Nephron (organoid): ENCODE results near the gene CAPN13.
A peak's percentile ranks its signal among the peaks of the same experiment; 100 is the strongest.

Source experiments
- H3K27ac Mint-ChIP-seq, 3 experiments: 2 replicates each; pipeline ENCODE4 v1.8.0; 2020; ENCODE audit warnings: mixed read lengths in 3 of 3, mild to moderate bottlenecking in 2 of 3, moderate library complexity in 1 of 3
- H3K27me3 Mint-ChIP-seq: 2 replicates; pipeline ENCODE4 v1.8.0; 2021; ENCODE audit warnings: low read depth, mild to moderate bottlenecking, moderate library complexity, mixed read lengths
- H3K36me3 Mint-ChIP-seq: 2 replicates; pipeline ENCODE4 v1.8.0; 2020; ENCODE audit warnings: low read depth, mixed read lengths
- H3K4me1 Mint-ChIP-seq: 2 replicates; pipeline ENCODE4 v1.8.0; 2020; ENCODE audit warnings: mixed read lengths
- H3K4me3 Mint-ChIP-seq, 3 experiments: 2 replicates each; pipeline ENCODE4 v1.8.0; 2020; ENCODE audit warnings: mild to moderate bottlenecking in 3 of 3, mixed read lengths in 3 of 3, moderate library complexity in 2 of 3
- H3K9me3 Mint-ChIP-seq: 2 replicates; pipeline ENCODE4 v1.8.0; 2020; ENCODE audit warnings: mixed read lengths
- TF ChIP-seq, protein P1 (sequence below), 3 experiments: fragments of 200-600 bp; sonication (generic); IDR thresholded peaks; one replicate each; pipeline ENCODE4 v1.5.0; 2021; ENCODE audit warnings: antibody characterized with exemption in 3 of 3; ENCODE audit not compliant: unreplicated experiment in 3 of 3

Gene CAPN13

DNA sequence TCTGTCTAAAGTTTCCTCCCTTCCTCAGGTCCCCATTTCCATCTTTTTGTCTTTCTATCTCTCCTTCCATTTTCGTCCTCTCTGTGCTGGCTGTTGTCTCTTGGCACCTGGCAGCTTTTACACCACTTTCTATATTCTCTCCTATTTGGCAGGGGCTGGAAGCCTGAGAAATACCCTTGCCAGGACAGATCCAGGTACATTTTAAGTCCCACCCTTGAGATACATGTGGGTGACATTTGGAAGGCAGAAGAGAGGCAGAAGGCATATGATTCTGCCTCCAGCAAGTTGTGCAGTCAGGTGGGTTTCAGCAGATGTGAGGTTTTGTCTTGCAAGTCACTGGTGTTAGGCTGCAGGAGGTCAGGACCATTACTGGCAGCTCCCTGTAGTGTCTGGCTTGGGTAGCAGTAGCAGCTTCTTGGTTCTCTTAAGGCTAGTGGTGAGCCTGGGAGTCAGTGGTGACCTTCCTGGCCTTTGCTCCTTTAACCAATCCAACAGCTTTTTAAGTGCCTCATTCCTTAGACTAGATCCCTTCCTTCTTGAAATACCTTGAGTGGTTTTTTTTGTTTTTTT lies 90.1 kb downstream of the CAPN13 start:
- H3K4me1 Mint-ChIP-seq = no peaks in the 10 kb centered on the region
- no peak overlapping the region for H3K27ac Mint-ChIP-seq
- H3K27me3 Mint-ChIP-seq = peaks cover 16% of the 10 kb centered on the region
- no peaks in the 10 kb centered on the region for H3K9me3 Mint-ChIP-seq
- TF ChIP-seq, protein P1, sequence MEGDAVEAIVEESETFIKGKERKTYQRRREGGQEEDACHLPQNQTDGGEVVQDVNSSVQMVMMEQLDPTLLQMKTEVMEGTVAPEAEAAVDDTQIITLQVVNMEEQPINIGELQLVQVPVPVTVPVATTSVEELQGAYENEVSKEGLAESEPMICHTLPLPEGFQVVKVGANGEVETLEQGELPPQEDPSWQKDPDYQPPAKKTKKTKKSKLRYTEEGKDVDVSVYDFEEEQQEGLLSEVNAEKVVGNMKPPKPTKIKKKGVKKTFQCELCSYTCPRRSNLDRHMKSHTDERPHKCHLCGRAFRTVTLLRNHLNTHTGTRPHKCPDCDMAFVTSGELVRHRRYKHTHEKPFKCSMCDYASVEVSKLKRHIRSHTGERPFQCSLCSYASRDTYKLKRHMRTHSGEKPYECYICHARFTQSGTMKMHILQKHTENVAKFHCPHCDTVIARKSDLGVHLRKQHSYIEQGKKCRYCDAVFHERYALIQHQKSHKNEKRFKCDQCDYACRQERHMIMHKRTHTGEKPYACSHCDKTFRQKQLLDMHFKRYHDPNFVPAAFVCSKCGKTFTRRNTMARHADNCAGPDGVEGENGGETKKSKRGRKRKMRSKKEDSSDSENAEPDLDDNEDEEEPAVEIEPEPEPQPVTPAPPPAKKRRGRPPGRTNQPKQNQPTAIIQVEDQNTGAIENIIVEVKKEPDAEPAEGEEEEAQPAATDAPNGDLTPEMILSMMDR (IDR thresholded peaks at IDR 0.05; ENCODE audit: unreplicated experiment in 3 of 3) = no peak
- no peak overlapping the region for H3K4me3 Mint-ChIP-seq
- H3K36me3 Mint-ChIP-seq = no peaks in the 10 kb centered on the region

DNA sequence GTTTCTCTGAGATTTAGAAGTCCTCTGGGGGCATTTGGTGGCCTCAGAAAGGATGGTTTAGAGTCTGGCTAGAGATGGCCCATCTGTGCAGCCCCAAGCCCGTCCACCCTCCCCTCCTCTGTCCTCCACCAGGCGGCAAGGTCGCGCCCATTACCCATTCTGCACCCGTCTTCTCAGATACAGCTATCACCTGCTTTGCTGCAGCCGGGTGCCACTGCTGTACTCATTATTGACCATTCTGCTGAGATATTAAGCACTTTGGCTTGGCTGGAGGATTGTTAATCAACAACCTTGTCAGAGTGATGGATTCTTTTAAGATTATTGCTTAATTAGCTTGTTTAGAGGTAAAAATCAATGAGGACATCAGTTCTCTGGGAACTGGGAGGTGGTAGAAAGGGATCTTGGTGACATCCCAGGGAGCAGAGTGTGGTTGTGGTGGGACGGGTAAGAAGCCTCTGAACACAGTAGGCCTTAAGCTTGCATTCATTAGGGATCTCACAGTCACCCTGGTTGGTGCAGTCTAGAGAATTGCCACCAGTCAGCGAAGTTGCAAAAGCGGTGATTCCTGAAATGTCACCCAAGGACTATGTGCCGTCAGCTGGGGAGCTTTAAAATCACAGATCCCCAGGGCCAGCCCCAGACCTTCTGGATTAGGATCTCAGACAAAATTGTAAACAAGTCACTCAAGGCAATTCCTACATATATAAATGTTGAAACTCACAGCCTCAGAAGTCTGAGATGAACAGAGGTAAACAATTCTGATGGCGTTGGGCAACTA lies 90.9 kb downstream of the CAPN13 start:
- Mint-ChIP-seq H3K36me3 (no peaks in the 10 kb centered on the region), H3K27ac (no peak overlapping the region), H3K4me3 (no peak overlapping the region)

DNA sequence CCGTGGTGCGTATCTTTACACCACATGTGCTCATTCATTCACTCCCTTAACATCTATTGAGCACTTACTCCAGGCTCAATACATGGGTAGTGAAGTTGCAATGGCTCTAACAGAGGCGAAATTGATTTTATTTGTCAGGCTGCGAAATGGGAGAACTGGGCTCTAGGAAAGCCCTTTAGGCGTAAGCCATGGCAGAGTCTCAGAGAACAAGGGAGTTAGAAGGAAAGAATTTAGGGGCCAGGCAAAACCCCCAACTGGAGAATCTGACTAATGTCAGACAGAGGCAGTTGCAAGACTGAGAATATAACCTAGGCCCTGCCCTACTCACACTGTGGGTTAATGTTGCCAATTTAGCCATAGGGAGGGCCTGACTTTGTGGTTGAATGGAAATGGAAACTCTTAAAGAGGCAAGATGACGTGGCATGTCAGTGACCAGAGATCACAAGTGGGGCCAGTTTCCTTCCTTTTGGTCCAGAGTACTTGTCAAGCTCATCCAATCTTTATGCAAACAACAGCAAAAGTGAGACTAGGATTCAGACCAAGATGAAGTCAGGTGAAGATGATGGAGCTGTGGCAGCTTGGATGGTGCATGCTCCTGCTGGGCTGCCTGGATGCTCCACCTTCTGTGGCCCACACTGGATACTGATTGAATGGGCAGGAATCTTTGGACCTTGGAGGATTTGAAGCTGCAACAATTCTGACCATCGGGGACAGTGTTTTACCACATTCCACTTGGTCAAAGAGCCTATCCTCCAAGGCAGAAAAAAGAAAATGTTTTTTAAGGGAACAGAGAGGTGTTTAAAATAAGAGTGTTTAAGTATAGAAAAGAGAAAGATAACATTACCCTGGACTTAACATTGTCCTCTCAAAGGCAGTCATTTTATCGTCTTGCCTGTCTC lies 92.2 kb downstream of the CAPN13 start:
- H3K9me3 Mint-ChIP-seq = no peaks in the 10 kb centered on the region
- no peaks in the 10 kb centered on the region for H3K36me3 Mint-ChIP-seq
- H3K4me1 Mint-ChIP-seq = no peaks in the 10 kb centered on the region
- H3K4me3 Mint-ChIP-seq = no peak overlapping the region
- TF ChIP-seq, protein P1 (IDR thresholded peaks at IDR 0.05; ENCODE audit: unreplicated experiment in 3 of 3) = no peak
- H3K27me3 Mint-ChIP-seq = peaks cover 20% of the 10 kb centered on the region
- no peak overlapping the region for H3K27ac Mint-ChIP-seq

More for the DNA sequence above, 90.9 kb downstream of the CAPN13 start:
- TF ChIP-seq, protein P1 (IDR thresholded peaks at IDR 0.05; ENCODE audit: unreplicated experiment in 3 of 3) = no peak
- Mint-ChIP-seq H3K9me3 (no peaks in the 10 kb centered on the region), H3K4me1 (no peaks in the 10 kb centered on the region), H3K27me3 (peaks cover 20% of the 10 kb centered on the region)

DNA sequence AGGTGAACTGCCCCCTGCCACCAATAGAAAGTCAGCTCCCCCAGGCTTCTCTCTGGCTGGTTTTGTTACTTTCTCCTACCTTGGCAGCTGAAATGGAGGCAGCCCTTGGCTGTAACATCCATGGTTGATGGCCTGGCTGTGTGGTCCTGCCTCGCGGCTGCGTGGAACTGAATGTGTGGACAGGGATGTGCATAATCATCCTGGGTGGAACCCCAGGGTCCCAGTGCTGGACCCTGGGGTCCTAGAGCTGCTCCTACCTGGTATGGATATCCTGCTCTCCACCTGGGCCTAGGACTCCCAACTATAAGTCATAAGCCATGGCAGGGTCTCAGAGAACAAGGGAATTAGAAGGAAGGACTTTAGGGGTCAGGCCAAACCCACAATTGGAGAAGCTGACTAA lies 93.5 kb downstream of the CAPN13 start:
- H3K9me3 Mint-ChIP-seq = no peaks in the 10 kb centered on the region
- no peak overlapping the region for H3K4me3 Mint-ChIP-seq
- peaks cover 16% of the 10 kb centered on the region for H3K27me3 Mint-ChIP-seq
- H3K4me1 Mint-ChIP-seq = no peaks in the 10 kb centered on the region
- H3K27ac Mint-ChIP-seq = no peak overlapping the region
- H3K36me3 Mint-ChIP-seq = no peaks in the 10 kb centered on the region
- TF ChIP-seq, protein P1 (IDR thresholded peaks at IDR 0.05; ENCODE audit: unreplicated experiment in 3 of 3) = no peak

DNA sequence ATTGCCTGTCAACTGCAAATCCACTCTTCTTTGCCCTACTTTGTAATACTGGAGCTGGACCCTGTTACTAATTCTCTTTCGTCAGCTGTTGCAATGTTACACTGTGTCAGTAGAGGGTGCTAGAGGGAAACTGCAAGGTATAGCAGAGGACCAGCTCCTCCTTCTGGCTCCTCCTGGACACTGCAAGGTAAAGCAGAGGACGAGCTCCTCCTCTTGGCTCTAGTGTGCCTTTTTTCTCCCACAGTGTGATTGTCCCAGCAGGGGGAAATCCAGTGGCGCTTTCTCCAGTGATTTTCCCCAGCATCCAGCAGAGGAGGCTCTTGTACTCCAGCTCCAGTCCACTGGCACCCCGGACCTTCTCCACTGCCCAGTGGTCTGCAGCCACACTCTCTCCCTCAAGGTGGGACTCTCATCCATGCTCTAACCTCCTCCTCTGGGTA lies 95.6 kb downstream of the CAPN13 start:
- H3K4me1 Mint-ChIP-seq = no peaks in the 10 kb centered on the region
- TF ChIP-seq, protein P1 (IDR thresholded peaks at IDR 0.05; ENCODE audit: unreplicated experiment in 3 of 3) = peak; percentile 94 to 99 (median 98)
- no peaks in the 10 kb centered on the region for H3K36me3 Mint-ChIP-seq
- no peaks in the 10 kb centered on the region for H3K9me3 Mint-ChIP-seq
- H3K27me3 Mint-ChIP-seq = peaks cover 8% of the 10 kb centered on the region
- no peak overlapping the region for H3K4me3 Mint-ChIP-seq
- no peak overlapping the region for H3K27ac Mint-ChIP-seq
